COLO668 (cell line): Measurements from ENCODE around the gene IVNS1ABP.
"Not testable (repeated sequence)": the region's sequence is repeated elsewhere in the genome, so short reads cannot be mapped to it uniquely, and the experiment has no call there.

ENCODE experiments used
- DNase-seq: peaks from one replicate; lab custom pipeline; 2025; ENCODE audit not compliant: unreplicated experiment; lab: John Stamatoyannopoulos, UW

IVNS1ABP gene

GRCh38 chr1:185334182-185334581, 17.1 kb upstream of the IVNS1ABP start:
- no peak for DNase-seq

DNA sequence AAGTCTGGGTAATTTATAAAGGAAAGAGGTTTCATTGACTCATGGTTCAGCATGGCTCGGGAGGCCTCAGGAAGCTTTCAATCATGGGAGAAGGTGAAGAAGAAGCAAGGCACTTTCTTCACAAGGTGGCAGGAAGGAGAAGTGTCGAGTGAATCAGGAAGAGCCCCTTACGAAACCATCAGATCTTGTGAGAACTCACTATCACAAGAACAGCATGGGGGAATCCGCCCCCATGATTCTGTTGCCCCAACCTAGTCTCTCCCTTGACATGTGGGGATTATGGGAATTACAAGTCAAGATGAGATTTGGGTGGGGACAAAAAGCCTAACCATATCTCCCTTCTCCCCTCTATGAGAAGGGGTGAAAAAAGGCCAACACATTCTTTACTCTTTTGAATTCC, 11.2 kb upstream of the IVNS1ABP start:
- DNase-seq = no peak

DNA sequence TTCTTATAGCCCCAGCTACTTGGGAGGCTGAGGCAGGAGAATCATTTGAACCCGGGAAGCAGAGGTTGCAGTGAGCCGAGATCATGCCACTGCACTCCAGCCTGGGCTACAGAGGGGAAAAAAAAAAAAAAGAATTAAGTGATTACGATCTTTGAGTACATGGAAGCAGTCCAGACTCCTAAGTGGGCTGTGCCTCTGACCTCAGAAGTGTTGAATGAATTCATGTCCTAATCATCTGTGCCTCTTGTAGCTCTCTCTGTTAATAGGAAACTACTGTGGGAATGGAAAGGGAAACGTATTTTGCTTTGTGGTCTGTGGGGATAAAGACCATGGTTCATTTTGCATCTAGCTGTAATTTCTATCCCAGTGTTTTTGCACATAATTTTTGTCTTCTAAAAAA, 8.4 kb upstream of the IVNS1ABP start:
- no peak for DNase-seq

- DNase-seq = no peak
Observed at GRCh38 chr1:185324118-185324517, 7.1 kb upstream of the IVNS1ABP start.

DNA sequence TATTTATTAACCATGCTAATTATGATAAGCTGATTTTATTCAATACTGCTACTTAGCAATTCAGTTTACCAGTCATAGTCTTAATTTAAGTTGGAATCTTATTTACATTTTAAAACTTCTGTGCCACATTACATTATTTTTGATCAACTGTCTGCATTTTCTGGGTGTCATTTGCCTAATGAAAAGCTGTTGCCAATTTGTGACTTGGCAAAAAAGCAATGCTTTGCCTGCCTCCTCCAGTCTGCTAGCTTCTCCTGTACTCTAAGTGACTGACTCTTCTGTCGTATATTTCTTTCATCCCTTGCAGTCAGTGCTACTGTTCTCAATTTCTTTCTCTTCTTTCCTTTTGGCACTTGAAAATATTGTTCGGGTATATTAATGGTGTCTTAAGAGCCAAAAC, 5.6 kb upstream of the IVNS1ABP start:
- DNase-seq = no peak

DNA sequence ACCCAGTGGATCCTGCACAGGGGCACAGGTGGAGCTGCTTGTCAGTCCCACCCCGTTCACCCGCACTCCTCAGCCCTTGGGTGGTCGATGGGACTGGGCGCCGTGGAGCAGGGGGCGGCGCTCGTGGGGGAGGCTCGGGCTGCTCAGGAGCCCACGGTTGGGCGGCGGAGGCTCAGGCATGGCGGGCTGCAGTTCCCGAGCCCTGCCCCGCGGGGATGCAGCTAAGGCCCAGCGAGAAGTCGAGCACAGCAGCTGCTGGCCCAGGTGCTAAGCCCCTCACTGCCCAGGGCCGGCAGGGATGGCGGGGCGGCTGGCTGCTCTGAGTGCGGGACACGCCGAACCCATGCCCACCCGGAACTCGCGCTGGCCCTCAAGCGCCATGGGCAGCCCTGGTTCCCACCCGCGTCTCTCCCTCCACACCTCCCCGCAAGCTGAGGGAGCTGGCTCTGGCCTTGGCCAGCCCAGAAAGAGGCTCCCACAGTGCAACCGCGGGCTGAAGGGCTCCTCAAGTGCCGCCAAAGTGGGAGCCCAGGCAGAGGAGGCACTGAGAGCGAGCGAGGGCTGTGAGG, 4.7 kb upstream of the IVNS1ABP start:
- DNase-seq = not testable (repeated sequence)

DNA sequence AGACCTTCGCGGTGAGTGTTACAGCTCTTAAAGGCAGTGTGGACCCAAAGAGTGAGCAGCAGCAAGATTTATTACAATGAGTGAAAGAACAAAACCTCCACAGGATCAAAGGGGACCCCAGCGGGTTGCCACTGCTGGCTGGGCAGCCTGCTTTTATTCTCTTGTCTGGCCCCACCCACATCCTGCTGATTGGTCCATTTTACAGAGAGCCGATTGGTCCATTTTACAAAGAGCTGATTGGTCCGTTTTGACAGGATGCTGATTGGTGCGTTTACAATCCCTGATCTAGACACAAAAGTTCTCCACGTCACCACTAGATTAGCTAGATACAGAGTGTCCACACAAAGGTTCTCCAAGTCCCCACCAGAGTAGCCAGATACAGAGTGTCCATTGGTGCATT, 4.1 kb upstream of the IVNS1ABP start:
- DNase-seq = not testable (repeated sequence)

GRCh38 chr1:185319139-185319475, 2.1 kb upstream of the IVNS1ABP start:
- DNase-seq = no peak

- DNase-seq = no peak
Observed at GRCh38 chr1:185318431-185319138, 1.5 kb upstream of the IVNS1ABP start.

- DNase-seq = peak; percentile 54
Observed at GRCh38 chr1:185317886-185318310, 855 bp upstream of the IVNS1ABP start.

DNA sequence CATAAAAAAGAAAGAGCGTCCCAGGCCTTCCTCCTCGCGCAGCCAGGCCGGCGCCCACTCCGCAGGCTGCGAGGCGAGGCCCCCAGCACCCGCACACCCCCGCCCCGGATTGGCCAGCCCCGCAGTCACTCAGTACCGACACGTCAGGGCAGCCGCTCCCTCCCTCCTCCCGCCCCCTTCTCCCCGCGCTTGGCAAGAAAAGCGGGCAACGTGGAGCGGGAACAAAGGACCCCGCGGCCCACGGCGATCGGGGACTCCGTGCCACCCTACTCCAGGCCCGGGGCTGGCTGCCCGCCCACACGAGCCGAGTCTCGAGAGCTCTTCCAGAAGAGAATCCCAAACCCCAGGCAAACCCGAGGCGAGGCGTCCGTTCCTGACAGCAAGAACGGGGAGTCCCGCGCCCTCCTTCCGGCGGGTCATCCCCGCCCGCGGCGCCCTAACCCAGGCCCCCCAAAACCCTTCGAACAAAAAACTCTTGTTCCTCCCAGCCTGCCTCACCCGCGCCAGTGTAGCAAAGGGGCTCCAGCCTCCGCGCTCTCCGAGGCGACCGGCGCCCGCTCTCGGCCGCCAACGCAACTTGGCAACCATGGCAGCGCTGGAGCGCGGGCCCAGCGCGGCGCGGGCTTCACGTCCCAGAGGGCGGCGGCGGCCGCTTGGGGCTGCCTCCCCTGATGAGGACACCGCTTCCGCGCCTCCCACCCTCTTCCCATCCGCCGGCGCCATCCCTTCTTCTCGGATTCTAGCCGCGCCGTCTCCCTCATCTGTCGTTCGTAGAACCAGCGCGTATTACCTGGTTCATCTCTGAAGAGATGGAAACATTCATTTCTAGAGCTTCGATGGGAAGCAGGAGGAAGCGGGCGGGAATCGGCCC, 645 bp downstream of the IVNS1ABP start:
- DNase-seq = peak; percentile 93

DNA sequence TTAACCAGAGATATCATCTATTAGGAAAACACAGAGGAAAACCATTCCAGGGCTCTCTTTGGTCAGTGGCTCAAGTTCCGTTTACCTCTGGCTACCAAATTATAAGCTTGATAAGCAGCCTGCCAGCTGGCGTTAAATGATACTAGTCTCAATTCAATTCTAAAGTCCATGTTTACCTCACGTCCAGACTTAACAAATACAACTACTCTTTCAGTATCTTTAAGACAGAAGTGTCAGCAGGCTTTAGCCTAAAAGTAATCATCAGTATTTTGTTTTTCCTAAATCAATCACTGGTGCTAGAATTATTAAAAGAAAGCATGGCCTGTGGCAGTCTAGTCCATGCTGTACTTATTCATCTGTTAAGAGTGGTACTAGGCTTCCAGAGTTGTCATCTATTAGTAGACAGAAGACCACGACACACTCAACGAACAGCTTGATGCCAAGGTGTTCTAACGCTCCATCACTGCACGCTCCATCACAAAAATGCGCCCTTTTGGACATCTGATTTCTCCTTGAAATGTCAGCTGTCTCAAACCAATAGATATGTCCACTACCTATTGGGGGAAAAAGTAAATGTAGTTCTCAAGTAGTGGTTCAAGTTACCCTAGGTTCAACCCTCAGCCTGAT, 1.5 kb downstream of the IVNS1ABP start:
- no peak for DNase-seq

DNA sequence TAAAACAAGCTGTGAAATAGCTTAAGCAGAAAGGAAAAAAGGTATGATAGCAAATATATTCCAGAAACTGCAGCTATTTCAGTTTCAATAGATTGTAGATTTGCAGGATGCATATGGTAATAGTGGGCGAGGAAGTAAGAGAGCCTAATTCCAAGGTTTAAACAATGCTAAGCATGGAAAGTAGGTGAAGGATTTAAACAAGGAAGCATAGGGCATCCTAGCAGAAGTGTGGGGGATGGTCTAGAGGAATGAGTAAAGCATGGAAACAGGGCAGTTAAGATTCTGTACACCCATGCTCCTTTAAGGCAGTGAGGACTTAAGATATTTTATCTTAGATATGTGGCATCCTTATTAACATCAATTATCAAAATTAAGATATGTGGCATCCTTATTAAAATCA, 2.6 kb downstream of the IVNS1ABP start:
- no peak for DNase-seq

GRCh38 chr1:185312361-185313138, 4.5 kb downstream of the IVNS1ABP start:
- DNase-seq = no peak

- no peak for DNase-seq
Observed at GRCh38 chr1:185311589-185312225, 5.3 kb downstream of the IVNS1ABP start.

GRCh38 chr1:185309566-185309965, 7.5 kb downstream of the IVNS1ABP start:
- DNase-seq = no peak

GRCh38 chr1:185308126-185308525, 8.9 kb downstream of the IVNS1ABP start:
- DNase-seq = no peak

DNA sequence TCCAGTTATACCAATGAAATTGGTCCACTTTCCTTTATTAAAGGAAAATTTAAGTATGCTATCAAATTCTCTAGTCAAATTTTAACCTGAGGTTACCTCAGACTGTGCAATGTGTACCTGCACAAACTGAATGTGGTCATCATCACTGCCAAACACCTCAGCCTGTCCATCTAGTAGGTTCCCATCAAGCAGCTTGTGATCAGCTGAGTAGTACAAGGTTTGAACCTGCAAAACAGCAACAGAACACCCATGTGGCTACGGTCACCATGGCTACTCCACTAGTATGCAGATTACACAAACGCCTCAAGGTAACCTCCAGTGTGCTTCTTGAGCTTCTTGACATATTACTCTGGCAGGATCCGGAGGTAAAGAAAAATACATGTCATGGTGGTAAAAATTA, 11.6 kb downstream of the IVNS1ABP start:
- no peak for DNase-seq

DNA sequence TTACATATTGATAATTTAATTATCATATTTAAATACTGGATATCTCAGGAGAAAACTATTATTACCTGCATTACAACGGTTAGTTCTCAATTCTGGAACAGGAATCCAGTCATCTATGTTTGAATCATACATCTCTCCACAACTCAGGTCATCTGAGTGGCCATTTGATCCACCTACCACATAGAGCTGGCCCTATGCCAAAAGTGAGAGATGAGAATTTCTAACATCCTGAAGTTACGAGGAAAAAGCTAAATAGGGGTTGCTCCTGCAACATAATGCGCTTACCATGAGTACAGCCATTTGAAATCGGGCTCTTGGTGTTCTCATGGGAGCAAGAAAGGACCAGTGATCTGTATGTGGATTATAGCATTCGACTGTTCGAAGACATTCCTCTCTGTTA, 16.9 kb downstream of the IVNS1ABP start:
- DNase-seq = no peak

GRCh38 chr1:185297982-185298381, 19.1 kb downstream of the IVNS1ABP start:
- DNase-seq = no peak
